GOT3 (cell line): ENCODE measurements around the gene INO80D.
"Not testable (repeated sequence)": the region's sequence is repeated elsewhere in the genome, so short reads cannot be mapped to it uniquely, and the experiment has no call there.

Source experiments
- DNase-seq: peaks from one replicate; lab custom pipeline; 2025; ENCODE audit warnings: mixed read lengths; lab: John Stamatoyannopoulos, UW

INO80D gene

GRCh38 chr2:206028101-206028500 lies 57.9 kb downstream of the INO80D start:
- DNase-seq: no peak

- no peak for DNase-seq
Measured at GRCh38 chr2:206023183-206023582, 62.8 kb downstream of the INO80D start.

- DNase-seq: no peak
Measured at GRCh38 chr2:206020171-206020570, 65.8 kb downstream of the INO80D start.

GRCh38 chr2:206015746-206016145 lies 70.2 kb downstream of the INO80D start:
- not testable (repeated sequence) for DNase-seq

GRCh38 chr2:206011795-206012194 lies 74.2 kb downstream of the INO80D start:
- DNase-seq: no peak

GRCh38 chr2:206011018-206011614 lies 74.9 kb downstream of the INO80D start:
- no peak for DNase-seq

- no peak for DNase-seq
Measured at GRCh38 chr2:206004004-206004693, 81.8 kb downstream of the INO80D start.

GRCh38 chr2:206002440-206002839 lies 83.5 kb downstream of the INO80D start:
- DNase-seq: no peak

GRCh38 chr2:206001912-206002311 lies 84.1 kb downstream of the INO80D start:
- DNase-seq: no peak

- no peak for DNase-seq
Measured at GRCh38 chr2:206000776-206001175, 85.2 kb downstream of the INO80D start.

- no peak for DNase-seq
Measured at GRCh38 chr2:205998583-205998982, 87.4 kb downstream of the INO80D start.

GRCh38 chr2:205996161-205996560 lies 89.8 kb downstream of the INO80D start:
- DNase-seq: no peak

- DNase-seq: no peak
Measured at GRCh38 chr2:205995260-205995659, 90.7 kb downstream of the INO80D start.

- no peak for DNase-seq
Measured at GRCh38 chr2:205994344-205994743, 91.6 kb downstream of the INO80D start.

- no peak for DNase-seq
Measured at GRCh38 chr2:205990104-205990503, 95.9 kb downstream of the INO80D start.

- DNase-seq: no peak
Measured at GRCh38 chr2:205989271-205990071, 96.5 kb downstream of the INO80D start.

GRCh38 chr2:205988681-205989080 lies 97.3 kb downstream of the INO80D start:
- DNase-seq: not testable (repeated sequence)

- DNase-seq: no peak
Measured at GRCh38 chr2:205988274-205988673, 97.7 kb downstream of the INO80D start.

- DNase-seq: not testable (repeated sequence)
Measured at GRCh38 chr2:205986334-205986733, 99.6 kb downstream of the INO80D start.

- DNase-seq: no peak
Measured at GRCh38 chr2:205984381-205984780, 101.6 kb downstream of the INO80D start.

- no peak for DNase-seq
Measured at GRCh38 chr2:205982776-205983327, 103.1 kb downstream of the INO80D start.

- not testable (repeated sequence) for DNase-seq
Measured at GRCh38 chr2:205978728-205979127, 107.2 kb downstream of the INO80D start.

GRCh38 chr2:205977699-205978098 lies 108.3 kb downstream of the INO80D start:
- DNase-seq: not testable (repeated sequence)
